ENCODE measurements around the gene PRKD1. TPM values are rescaled to one million over a fixed set of nuclear protein-coding genes. Genes with fewer than 3 reads are reported as not detected.

Gene PRKD1
- total RNA-seq, 1 experiment from 2014 or later: 2.7 TPM

GRCh38 chr14:29735459-29735858 lies 192.2 kb downstream of the PRKD1 start:
- Mint-ChIP-seq H3K27me3 (ENCODE audit: low read depth) (no peaks in the 10 kb centered on the region), H3K4me1 (peaks cover 33 to 34% of the 10 kb centered on the region in 2 experiments), H3K27ac (no peak overlapping the region; a peak in 1 of 7 replicates), H3K4me3 (no peak overlapping the region), H3K36me3 (ENCODE audit: insufficient read depth in 1 of 3, low read depth in 3 of 3) (peaks cover 0 to 4% (median 2%) of the 10 kb centered on the region in 3 experiments; a peak in 1 of 7 replicates), H3K9me3 (0 out of 5 replicates have a peak, but pooled peaks cover 0 to 1% of the 10 kb centered on the region in 2 experiments)
- Histone ChIP-seq H3K27me3 (ENCODE audit: insufficient read depth, low read length) (no peaks in the 10 kb centered on the region), H3K27ac (ENCODE audit: insufficient read length, low read depth, low read length) (no peak overlapping the region), H2AK5ac (ENCODE audit: insufficient read length, low read length) (no peak overlapping the region), H3K4ac (ENCODE audit: low read depth, low read length) (no peak overlapping the region), H3T11ph (ENCODE audit: low read length) (no peak overlapping the region), H4K8ac (replicated peaks; ENCODE audit: insufficient read length, low read depth, low read length) (no peak overlapping the region), H3K56ac (ENCODE audit: insufficient read length, low read depth, low read length) (no peak overlapping the region), H3K14ac (ENCODE audit: insufficient read depth, low read length) (no peak overlapping the region), H3K79me2 (ENCODE audit: insufficient read depth, low read length) (no peaks in the 10 kb centered on the region), H3K79me1 (ENCODE audit: insufficient read depth, low read depth, low read length, poor library complexity, severe bottlenecking) (no peaks in the 10 kb centered on the region), H2BK20ac (ENCODE audit: low read depth, low read length, poor library complexity, severe bottlenecking) (no peak overlapping the region), H4K20me1 (ENCODE audit: control insufficient read depth, insufficient read depth, insufficient read length) (no peaks in the 10 kb centered on the region), H3K23me2 (ENCODE audit: insufficient read length, low read depth, low read length, poor library complexity, severe bottlenecking) (no peaks in the 10 kb centered on the region), H3K4me2 (ENCODE audit: insufficient read depth, insufficient read length, low read length) (no peak overlapping the region), H3K9me3 (ENCODE audit: control insufficient read depth, low read depth, low read length) (no peaks in the 10 kb centered on the region), H3K9ac (ENCODE audit: extremely low read depth, insufficient read length, low read length) (no peak overlapping the region), H2BK120ac (ENCODE audit: low read depth, low read length, poor library complexity, severe bottlenecking) (no peak overlapping the region), H2BK15ac (ENCODE audit: low read depth, low read length) (no peak overlapping the region), H3K18ac (ENCODE audit: insufficient read length, low read depth, low read length) (no peak overlapping the region), H4K5ac (ENCODE audit: insufficient read length, low read depth, low read length) (no peak overlapping the region), H4K91ac (ENCODE audit: insufficient read length, low read depth, low read length) (no peak overlapping the region), H2AFZ (ENCODE audit: low read length) (no peak overlapping the region), H2BK5ac (ENCODE audit: insufficient read length, low read length) (no peak overlapping the region), H3K23ac (ENCODE audit: insufficient read length, low read depth, low read length) (no peak overlapping the region), H2BK12ac (ENCODE audit: insufficient read length, low read depth, low read length) (no peak overlapping the region), H3K4me1 (ENCODE audit: insufficient read depth, low read length) (no peaks in the 10 kb centered on the region; the same call in 1 of the 2 replicates)
- DNase-seq: no peak
- TF ChIP-seq, protein P1, sequence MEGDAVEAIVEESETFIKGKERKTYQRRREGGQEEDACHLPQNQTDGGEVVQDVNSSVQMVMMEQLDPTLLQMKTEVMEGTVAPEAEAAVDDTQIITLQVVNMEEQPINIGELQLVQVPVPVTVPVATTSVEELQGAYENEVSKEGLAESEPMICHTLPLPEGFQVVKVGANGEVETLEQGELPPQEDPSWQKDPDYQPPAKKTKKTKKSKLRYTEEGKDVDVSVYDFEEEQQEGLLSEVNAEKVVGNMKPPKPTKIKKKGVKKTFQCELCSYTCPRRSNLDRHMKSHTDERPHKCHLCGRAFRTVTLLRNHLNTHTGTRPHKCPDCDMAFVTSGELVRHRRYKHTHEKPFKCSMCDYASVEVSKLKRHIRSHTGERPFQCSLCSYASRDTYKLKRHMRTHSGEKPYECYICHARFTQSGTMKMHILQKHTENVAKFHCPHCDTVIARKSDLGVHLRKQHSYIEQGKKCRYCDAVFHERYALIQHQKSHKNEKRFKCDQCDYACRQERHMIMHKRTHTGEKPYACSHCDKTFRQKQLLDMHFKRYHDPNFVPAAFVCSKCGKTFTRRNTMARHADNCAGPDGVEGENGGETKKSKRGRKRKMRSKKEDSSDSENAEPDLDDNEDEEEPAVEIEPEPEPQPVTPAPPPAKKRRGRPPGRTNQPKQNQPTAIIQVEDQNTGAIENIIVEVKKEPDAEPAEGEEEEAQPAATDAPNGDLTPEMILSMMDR (conservative IDR thresholded peaks at IDR 0.05): no peak
- no CpG with 5 or more reads among the region's 4 CpGs for WGBS (ENCODE audit: extremely low coverage, insufficient read length, low lambda C conversion rate)
